IPS-NIHi7 (cell line): ENCODE results near the gene POC1A.

Source experiments
- DNase-seq: peaks from one replicate; pipeline ENCODE4 v3.0.0; 2012; ENCODE audit warnings: mixed read lengths; ENCODE audit errors: extremely low spot score

Gene POC1A

DNA sequence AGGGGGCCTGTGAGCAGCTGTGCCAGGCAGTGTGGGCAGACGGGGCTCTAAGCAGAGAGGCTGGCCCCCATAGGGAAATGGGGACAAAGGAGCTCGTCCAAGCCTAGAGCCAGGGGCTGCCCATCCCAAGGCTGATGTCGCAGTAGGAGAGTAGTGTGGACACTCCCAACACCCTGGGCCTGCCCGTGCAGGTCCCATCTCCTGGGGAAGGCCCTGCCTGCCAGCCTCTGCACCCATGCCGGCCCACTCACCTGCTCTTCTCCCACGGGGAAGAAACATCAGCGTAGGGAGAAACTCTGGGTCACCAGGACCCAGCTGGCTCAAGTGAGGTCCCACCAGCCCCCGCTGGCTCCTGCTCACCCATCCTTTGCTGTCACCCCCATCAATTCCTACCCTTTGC, 87.2 kb downstream of the POC1A start:
- DNase-seq = no peak

DNA sequence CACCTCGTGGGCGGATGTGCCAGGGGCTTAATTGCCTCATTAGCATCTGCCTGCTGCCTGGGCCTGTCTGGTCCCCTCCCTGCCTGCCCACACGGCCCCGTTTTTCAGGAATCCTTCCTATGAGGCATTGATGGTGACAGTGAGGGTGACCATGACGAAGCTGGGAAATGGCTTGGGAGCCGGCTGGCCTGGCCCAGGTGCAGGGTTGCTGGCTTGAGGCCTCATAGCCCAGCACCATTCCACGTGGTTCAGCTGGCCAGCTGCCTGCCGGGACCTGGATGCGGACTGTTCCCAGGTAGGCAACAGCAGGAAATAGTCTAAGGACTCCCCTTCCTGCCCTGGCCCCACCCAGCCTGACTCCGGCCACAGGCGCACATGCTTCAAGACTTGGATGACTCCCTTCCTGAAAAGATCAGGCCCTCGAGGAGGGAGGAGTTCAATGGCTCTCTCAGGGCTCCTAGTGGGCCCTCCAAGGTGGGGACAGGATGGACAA, 88.9 kb downstream of the POC1A start:
- no peak for DNase-seq

DNA sequence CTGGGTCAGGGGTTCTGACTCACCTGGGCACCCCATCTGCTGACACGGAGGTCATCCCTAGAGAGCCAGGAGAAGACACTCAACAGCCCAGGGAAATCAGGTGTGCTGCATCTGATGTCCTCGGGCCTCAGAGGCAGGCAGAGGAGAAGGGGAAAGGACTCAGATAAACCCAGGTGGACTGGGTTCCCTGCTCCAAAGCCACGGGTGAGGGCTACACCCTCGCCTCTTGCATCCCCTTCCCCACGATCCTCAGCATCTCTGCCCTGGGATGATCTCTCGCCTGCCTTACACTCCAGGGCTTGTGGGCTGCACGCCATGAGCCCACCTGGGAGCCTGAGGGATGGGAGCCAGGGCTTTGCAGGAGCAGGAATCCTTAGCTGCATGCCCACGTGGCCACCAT, 89.7 kb downstream of the POC1A start:
- no peak for DNase-seq

DNA sequence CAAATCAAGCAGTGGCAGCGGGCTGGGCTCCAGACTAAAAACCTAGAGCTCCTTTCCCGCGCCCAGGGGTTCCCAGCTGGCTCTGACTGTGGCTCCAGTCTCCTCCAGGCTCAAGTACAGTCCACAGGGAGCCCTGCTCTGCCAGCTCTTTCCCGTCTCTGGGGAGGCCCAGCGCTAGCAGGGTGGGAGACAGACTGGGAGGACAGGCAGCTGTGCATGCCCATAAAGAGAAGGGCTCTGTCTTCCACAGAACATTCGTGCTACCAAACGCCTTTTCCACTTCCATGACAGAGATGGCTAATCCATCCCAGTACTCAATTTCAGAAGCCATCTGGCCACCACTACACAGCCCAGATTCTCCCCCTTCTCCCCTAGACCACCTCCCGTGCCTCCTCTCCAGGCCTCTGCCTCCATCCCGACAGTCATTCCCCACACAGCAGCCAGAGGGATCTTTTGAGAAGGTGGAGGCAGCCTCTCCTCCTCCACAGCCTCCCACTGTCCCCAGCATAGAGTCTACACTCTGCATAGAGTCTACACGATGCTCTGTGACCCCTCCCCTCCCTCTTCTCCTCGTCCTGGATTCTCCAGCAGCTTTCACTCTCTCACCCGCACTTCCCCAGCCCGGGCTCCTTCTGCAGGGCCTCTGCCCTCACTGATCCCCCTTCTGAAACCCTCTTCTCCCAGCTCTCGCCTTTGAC, 91.0 kb downstream of the POC1A start:
- DNase-seq = no peak

DNA sequence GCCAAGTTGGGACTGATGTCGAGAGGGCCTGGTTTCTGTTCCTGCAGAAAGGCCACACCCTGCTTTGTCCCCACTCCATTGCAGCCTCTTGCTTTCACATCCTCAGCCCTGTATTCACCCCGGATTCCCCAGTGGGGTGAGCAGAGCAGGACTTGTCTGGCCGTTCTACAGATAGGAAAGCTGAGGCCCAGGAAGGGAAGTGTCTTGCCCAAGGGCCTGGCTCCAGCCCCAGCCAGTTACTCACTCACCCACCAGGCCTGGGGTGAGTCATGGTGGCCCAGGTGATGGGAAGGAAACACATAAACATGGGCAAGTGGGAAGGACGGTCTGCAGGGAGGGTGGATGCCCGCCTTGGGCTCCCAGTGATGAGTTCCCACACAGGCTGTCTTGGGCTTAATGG, 91.7 kb downstream of the POC1A start:
- DNase-seq = no peak

DNA sequence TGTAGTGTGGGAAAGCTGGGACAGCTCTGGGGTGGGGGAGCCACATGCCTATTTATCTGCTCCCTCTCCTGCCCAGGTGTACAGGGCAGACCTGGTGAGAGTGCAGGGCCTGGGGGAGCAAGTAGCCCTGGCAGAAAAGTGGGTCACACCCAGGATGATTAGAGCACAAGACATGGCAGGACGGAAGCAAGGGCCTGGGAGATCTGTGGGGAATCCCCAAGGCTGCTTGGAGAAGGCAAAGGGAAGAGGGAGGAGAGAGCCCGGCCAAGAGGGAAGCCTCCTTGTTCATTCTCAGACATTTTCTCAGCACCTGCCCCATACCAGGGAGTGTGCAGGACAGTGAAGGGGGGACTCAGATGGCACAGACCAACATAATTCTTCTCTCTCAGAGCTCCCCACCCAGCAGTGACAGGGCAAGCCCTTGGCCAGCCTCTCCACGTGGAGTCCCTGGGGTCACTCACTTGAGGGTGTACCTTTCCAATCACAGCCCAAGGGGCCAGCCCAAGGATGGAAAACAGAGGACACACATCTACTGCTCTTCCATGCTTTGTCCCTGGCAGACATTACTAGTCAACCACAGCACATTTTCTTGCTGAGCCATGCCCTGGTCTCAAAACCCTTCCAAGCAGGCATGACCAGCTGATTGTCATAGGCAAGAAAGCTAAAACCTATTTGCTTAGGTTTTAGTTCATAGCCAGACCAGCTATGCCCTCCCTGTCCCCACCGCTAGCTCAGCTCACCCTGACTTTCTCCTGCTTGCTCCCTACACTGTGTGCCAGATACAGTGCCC, 92.9 kb downstream of the POC1A start:
- DNase-seq = no peak

DNA sequence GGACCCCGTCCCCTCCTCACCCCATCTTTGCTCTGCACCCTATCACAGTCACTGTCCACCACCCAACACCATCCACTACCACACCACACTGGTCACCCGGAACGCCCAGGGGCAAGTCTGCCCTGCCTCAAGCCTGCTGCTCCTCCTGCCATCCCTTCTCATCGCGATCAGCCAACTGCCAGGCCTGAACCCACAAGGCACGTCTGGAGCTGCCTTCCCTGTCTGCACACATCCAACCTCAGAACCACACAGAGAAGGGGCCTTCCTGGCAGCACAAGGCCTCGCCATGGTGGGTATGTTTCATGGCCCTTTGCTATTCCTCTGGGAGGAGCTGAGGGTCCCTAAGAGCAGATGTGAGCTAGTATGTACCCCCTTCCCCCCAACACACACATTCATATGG, 94.4 kb downstream of the POC1A start:
- DNase-seq = no peak

DNA sequence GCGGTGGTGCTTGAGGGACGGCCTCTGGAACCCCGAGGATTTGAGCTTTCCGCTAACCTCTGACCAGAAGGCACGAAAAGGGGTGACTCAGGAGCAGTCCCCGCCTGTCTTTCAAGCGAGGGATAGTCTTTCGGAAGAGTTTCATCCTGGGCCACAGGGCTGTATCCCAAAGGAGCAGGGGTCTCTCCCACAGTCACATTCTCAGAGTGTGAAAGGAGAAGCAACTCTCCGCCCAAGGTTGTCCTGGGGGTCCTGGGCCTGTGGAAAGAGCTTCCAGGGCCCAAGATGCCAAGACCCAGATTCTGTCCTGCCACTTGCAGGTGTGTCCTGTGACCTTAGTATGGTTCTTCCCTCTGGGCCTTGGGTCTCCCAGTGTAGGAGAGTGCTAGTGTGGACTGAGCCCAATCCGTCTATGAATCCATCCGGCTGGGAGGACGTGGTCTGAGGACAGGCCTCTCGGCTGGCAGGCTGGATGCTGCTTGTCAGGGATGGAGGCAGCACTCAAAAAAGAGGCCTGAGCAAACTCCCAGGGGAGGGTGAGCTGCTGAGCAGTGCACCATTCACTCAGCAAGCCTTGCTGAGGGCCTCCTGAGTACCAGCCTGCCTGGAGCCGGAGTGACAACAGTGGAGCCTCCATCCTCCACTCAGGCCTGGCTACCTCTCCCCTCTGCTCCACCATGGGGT, 96.3 kb downstream of the POC1A start:
- DNase-seq = peak; percentile 39

DNA sequence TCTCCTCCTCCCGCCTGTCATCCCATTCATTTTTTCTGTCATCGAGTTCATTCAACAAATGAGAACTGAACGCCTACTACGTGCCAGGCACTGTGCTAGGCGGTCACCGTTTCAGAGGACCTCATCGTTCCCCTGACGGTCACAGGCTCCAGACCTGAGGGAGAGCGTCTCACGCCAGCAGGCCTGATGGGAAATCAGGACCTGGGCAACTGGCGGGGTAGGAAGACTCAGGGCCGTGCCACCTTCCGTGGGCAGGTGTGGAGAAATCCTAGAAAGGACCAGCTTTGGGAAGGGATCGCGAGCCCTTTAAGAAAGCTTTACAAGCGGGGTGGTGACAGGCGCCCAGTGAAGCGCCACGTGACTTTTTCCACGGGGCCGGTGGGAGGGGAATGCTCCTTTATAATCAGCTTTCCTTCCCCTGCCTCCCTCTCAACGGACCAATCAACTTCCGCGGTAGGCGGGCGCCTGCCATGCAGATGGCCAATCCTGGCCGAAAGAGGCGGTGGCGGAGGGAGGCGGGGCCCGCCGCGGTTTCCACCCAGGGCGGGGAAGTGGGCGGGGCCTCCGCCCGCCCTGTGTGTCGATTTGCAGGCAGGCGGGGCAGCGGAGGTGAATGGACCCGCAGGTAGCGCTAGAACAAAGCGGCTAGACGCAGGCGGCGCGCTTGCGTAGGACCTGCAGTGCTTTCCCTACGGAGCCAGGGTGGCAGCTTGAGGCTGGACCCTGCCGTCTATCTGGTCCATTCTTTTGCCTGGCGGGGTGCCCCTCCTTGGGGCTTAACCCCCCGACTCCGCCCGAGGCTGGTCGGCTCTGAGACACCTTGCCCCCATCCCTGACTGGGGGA, 97.0 kb downstream of the POC1A start:
- peak; percentile 99 for DNase-seq

DNA sequence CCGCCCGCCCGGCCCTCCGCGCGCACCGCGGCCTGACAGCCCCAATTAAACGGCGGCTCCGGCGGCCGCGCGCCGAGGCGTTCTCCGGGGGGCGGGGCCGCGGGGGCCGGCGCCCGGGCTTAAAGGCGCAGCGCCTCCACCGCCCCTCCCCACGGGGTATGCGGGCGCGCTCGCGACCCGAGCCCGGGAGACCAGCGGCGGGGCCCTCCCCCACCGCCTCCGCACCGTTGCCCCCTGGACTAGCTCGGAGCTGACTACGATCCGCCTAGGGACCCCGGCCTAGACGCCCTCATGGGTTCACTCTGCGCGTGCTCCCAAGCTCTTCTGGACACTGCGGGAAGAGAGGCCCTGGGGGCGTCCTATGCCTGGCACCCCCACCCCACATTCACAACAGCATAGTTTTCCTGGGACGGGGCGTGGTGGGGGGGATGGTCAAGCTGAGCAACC, 97.7 kb downstream of the POC1A start, which contains the start of gene DUSP7:
Gene DUSP7 (minus strand): TSS at position 51 of the 447 bp plus-strand sequence. CDS start 205 bp downstream, outside the sequence.
- peak; percentile 72 for DNase-seq

DNA sequence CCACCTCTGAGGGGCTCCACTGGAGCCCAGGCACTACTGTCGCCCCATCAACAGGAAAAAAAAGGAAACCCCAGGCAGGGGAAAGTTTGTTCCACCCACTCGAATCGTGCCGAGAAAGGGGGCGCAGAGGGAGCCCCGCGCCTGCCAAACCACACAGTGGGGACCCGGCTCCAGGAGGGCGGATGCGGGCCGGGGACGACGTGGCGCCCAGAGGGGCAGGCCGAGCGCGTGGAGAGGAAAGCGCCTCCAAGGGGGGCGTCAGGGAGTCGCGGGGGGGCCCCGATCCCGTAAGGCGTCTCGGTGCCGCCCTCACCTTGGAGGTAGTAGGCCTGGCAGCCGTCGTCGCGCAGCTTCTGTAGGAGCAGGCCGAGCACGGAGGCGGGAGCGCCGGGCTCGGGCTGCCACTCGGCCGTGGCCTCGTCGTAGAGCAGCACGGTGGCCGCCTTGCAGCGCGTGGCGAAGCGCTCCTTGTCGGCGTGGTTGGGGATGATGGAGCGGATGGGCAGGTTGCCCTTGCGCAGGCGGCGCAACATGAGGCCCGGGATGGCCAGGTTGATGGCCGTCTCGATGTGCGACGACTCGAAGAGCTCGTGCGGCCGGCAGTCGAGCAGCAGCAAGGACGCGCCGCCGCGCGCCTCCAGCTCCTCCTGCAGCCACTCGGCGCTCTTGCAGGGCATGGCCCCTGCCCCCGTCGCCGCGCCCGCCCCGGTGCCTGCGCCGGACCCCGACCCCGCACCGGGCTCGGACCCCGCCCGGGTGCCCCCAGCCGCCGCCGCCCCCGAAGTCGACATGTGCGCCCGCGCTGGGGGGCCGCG, 98.5 kb downstream of the POC1A start:
- peak; percentile 59 for DNase-seq

DNA sequence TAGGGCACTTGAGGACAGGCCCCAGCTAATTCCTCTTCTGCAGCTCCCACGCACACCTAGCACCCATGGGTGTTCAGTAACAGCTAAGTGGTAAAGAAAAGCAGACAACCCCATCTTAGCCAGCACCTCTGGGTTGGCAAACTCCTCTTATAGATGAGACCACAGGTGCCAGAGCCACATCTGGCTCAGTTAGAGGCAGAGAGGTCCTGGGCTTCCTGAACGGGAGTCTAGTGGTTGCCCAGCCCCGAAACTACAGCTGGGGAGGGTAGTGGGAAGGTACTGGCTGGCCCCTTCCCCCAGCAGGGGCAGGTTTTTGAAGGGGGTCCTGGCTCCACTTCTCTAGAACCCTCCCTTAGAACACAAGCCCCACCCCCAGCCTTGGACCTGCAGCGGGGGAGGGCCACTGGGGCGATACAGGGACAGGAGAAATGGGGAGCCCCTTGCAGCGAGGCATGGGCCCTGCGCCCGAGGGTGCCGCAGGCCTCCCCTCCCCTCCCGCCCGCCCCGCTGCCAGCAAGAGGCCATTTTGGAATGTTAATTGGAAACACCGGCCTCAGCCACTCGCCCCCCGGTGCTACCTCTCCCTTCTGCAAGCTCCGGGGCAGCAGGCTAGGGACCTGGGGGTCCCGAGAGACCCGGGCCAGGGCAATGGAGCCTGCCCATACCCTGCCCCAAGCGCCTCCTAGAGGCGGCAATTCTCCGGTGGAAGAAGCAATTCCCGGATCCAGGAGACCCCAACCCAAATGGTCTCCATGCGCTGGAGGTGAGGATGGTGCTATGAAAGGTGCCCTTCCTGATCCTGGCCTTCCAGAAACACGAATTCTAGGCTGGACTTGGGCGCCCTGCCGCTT, 99.3 kb downstream of the POC1A start:
- DNase-seq = peak; percentile 46

DNA sequence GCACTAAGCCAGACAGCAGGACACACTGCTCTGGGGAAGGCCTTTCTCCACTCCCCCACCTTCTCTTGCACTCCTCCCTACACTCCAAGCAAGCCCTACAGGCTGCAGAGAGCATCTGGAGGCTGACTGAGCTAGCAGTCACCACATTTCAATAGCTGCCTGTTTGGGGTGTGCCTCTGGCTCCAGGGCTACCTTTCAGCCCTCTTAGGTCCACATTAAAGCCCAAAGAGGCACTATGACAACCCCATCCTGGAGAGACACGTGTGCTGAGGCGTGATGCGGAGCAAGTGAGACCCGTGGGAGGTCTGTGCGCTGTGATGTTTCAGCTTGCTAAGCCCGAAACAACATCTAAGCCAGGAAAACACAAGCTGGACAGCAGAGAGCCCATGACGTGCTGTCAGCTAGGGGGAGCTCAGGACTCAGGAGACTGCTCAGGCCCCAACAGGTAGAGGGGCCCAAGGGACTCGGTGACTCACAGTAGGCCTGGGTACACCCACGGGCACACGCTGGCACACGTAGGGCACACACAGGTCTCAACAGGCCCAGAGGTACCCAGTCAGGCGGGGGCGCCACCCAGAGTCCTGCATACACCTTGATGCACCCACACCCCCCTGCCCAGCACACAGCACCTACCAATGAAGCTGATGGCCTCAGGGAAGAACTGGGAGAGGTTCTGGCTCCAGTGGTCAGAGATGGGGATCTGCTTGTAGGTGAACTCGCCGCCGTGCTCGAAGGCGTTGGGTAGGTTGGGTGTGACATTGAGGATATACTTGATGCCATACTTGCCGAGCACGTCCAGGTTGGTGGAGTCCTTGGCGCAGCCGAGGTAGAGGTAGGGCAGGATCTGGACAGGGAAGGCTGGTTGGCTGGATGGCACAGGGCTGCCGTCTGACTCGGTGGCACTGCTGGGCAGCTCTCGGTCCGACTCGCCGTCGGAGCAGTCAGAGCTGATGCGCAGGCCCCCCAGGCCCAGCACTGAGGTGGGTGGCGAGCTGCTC, 100.6 kb downstream of the POC1A start:
- DNase-seq = no peak

DNA sequence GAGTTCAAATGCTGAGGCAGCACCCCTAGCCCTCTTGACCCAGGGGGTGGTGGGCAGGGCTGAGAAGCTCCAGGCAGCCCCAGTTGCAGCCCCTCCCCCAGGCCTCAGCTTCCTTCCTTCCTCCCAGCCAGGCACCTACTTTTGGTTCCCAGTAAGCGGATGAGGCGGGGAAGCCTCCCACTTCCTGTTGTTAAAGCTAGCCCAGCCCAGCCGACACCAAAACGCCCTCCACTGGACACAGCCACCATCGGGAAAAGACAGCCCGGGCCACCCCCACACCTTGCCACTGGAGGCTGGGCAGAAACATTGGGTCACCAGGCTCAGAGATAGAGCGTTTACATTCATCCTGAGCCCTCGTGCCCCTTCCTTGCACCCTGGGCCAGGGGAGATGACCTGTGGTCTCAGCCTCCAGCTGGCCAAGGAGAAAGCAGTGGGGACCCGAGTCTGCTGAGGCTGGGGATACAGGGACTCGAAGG, 101.4 kb downstream of the POC1A start:
- DNase-seq = peak; percentile 86

DNA sequence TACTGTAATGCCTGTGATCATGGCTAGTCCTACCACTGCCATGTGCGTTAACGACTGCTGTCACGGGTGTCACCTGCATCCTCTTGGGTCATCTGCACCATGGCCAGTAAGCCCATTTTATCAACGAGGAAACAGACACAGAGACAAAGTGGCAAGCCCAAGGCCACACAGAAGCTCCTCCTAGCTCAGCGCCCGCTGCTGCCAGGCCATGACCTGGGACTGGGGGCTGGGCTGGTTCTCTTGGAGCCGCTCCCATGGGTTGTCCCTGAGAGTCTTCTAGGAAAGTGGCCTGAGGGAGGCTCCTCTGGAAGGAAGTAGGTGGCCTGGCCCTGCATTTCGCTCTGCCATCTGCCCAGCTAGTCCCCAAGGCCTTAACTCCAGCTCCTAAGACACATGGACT, 102.8 kb downstream of the POC1A start:
- DNase-seq = no peak

DNA sequence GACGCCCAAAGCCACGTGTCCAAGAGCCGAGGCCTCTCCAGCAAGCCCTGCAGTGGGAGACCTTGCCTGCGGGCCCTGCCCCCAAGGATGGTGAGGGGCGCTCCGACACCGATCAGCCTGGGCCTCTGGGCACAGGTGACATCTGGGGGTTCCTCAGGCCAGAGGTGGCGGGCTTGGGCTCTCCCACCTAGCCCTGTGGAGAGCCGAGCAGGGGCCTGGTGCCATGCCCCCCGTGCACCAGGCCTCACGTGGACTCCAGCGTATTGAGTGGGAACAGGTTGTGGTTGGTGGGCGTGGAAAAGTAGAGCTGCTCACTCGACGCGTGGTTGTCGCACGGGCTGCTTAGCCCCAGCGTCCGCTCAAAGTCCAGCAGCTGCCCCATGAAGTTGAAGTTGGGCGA, 103.7 kb downstream of the POC1A start:
- DNase-seq = no peak

DNA sequence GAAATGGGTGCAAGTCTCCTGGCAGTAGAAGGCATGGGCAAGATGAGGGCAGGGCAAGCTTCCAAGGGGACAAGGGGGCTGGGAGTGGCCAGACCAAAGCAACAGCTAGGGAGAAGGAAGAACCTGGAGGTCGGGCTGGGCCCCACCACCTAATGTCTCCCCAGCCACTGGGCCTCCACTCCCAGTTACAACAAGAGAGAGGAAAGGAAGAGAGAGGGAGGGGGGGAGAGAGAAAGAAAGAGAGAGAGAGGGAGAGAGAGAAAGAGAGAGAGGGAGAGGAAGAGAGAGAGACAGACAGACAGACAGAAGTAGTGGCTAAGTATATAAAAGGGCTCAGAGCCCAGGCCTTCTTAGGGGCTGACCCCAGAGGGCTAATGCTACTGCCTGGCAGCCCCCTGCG, 104.7 kb downstream of the POC1A start:
- DNase-seq = no peak

DNA sequence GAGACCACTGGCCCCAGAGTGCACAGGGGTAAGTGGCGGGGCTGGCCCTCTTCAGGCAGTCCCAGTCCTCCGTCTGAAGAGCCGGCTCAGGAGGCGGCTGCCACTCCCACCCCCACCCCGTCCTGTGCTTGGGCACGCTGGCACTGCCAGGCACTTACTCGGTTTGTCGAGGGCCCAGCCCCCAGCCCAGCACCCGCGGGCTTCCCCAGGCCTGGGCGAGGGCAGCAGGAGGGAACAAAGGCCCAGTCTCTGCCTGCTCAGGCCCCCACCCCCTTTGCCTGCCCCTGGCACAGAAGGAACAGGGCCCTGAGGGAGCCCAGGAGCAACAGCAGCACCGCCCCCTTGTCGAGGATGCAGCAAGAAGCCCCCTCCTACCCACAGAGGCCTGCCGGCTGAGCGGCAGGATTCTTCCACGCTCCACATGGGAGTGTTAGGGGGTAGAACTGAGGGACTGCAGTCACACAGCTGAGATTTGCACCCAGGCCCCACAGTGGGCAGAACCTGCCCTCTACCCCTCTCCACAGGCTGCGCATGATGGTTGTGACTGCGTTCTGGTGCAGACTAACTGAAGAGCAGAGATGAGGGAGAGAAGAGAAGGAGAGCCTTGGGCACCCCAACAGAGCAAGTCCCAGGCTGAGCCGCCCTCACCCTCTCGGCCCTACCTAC, 106.8 kb downstream of the POC1A start:
- DNase-seq = no peak
